Endothelial cell of hepatic sinusoid (primary cell): ENCODE measurements around the gene CCDC32.
"Not testable (repeated sequence)": the region's sequence is repeated elsewhere in the genome, so short reads cannot be mapped to it uniquely, and the experiment has no call there.

Source experiments
- in situ Hi-C: cut with HindIII; loops from 2 replicates; pipeline ENCODE4 v1.10.0; 2017; ENCODE audit warnings: low sequenced_read_pairs

Gene CCDC32, protein sequence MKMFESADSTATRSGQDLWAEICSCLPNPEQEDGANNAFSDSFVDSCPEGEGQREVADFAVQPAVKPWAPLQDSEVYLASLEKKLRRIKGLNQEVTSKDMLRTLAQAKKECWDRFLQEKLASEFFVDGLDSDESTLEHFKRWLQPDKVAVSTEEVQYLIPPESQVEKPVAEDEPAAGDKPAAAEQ

GRCh38 chr15:40564591-40565332, at the start of gene CCDC32:
TSS of gene CCDC32 (minus strand) at chr15:40565042. CDS start at chr15:40563015, 2,027 bp downstream.
- in situ Hi-C loops = loop anchor here (5.0 kb wide), 1 partner anchor 37 kb away; no protein-coding TSS in a partner anchor

DNA sequence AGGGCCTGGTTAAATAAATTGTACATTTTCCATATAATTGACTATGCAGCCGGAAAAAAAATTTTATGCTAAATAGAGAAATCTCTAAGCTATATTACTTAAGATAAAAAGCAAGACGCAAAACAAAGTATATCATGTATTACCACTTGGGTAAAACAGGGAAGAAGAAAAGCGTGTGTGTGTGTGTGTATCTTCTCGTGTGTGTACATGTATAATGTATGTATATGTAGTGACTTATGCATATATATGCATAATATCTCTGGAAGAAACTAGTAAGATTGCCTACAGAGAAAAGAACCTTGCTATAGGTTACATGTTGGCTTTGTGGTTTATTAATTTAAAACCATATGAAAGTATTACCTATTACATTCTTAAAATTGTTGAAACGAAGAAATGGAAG, 48.2 kb upstream of the CCDC32 start:
- in situ Hi-C loops = no loop called here

DNA sequence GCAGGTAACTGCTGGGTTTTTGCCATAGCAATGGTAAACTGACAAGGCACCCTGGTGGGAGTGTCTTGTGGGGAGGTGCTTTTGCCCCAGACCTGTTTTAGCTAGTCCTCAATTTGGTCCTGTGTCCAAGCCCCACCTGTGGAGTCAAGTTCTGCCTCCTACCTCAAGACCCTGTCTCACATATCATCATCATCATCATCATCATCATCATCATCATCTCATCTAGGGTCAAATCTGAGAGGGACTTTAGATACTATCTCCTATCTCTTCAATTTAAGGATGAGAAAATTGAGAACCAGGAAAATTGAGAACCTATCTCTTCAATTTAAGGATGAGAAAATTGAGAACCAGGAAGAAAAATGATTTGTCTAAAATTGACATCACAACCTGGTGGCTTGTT, 39.1 kb upstream of the CCDC32 start:
- in situ Hi-C loops = no loop called here

- in situ Hi-C loops = no loop called here
Observed at GRCh38 chr15:40600956-40601355, 36.1 kb upstream of the CCDC32 start.

DNA sequence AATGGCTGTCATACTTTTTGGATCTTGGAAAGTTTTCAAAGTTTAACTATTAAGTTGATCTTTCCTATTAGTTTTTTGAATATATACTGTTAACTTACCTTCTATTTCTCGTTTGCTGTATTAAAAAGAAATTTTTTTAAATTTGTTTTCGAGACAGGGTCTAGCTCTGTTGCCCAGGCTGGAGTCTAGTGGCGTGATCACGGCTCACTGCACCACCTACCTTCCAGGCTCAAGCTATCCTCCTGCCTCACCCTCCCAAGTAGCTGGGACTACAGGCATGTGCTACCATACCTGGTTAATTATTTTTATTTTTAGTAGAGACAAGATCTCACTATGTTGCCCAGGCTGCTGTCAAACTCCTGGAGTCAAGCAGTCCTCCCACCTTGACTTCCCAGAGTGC, 33.8 kb upstream of the CCDC32 start:
- in situ Hi-C loops = no loop called here

- in situ Hi-C loops = no loop called here
Observed at GRCh38 chr15:40598126-40598525, 33.3 kb upstream of the CCDC32 start.

GRCh38 chr15:40597024-40597423, 32.2 kb upstream of the CCDC32 start:
- in situ Hi-C loops = no loop called here

- in situ Hi-C loops = no loop called here
Observed at GRCh38 chr15:40595773-40596172, 30.9 kb upstream of the CCDC32 start.

DNA sequence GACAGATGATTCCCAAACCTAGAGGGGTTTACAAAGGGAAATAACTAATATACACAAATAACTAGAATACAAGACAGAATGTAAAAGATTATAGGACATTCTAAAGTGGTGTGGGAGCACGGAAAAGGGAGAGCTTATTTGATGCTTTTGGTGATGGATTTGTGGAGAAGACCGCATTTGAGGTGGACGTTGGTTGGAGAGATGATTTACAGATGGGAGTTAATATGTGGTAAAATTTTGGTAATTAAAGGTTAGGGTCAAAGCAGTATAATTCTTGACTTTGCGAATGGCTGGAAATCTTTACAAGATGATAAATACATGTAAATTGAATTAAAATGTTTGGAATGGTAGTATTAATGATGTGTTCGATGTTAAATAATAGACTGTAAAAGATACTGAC, 30.4 kb upstream of the CCDC32 start:
- in situ Hi-C loops = no loop called here

DNA sequence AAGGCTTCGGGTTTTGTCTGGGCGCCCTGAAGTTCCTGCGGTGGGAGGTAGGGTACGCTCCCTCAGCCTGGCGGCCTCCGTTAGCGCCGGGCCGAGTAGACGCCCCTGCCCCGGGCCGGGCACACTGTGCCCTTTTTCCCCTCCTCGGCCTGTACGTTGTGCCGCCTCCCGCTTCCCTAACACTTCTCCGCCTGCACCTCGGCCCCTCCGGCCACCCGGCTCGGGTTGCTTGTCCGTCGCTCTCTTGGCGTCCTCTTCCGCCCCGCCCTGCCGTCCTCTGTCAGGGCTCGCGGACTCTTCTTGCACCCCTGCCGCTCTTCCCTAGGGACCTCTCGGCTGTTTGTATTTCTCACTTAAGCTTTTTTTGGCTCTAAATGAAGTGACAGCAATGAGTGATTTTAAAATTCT, 29.6 kb upstream of the CCDC32 start:
- in situ Hi-C loops = no loop called here

GRCh38 chr15:40593588-40594428, 29.0 kb upstream of the CCDC32 start, which contains the start of gene KNL1:
TSS of gene KNL1 (plus strand) at chr15:40594249. CDS start at chr15:40602932, 8,683 bp downstream.
- in situ Hi-C loops = no loop called here

- in situ Hi-C loops = no loop called here
Observed at GRCh38 chr15:40593165-40593564, 28.3 kb upstream of the CCDC32 start.

DNA sequence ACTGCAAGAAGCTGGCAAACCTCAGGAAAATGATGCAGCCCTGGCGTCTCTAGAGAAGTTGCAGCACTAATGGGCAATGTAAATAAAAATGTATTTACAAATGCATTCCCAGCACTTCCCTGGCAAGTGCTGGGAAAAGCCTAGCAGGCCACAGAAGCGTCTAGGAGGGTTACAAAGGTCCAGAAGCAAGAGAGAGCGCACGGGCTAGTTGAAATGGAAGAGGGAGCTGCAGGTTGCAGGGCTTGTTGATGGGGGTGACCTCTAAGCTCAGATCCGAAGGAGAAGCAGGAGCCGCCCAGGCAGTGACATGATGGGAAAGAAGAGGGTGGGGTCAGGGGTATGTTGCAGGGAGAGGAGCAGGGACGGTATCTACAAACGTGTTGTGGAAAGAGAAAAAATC, 26.5 kb upstream of the CCDC32 start:
- in situ Hi-C loops = no loop called here

- in situ Hi-C loops = no loop called here
Observed at GRCh38 chr15:40590667-40591050, 25.8 kb upstream of the CCDC32 start.

DNA sequence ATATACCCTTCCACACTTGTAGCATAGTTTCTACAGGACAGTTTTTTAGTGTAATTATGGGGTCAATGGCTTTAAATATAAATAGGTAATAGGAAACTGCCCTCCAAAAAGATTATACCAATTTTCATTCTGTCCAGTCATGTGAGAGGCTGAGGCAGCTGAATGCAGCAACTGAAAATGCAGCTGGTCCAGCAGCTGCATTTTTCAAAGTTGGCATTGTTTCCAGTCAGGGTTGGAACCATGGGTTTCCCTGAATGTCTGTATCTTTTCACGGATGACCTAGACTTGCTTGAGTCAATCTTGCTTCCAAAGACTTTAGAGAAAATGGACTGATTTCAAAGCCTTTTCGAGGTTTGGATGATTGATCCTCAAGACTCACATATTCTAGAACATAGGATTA, 19.3 kb upstream of the CCDC32 start:
- in situ Hi-C loops = no loop called here

- in situ Hi-C loops = no loop called here
Observed at GRCh38 chr15:40582726-40583246, 17.9 kb upstream of the CCDC32 start.

DNA sequence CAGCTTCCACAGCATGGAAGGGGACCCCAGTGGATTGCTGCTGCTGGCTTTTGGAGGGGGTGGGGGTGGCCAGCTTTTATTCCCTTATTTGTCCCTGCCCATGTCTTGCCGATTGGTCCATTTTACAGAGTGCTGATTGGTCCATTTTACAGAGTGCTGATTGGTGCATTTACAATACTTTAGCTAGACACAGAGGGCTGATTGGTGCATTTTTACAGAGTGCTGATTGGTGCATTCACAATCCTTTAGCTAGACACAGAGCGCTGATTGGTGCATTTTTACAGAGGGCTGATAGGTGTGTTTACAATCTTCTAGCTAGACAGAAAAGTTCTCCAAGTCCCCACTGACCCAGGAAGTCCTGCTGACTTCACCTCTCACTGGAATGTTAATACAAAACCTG, 17.0 kb upstream of the CCDC32 start:
- in situ Hi-C loops = not testable (repeated sequence)

DNA sequence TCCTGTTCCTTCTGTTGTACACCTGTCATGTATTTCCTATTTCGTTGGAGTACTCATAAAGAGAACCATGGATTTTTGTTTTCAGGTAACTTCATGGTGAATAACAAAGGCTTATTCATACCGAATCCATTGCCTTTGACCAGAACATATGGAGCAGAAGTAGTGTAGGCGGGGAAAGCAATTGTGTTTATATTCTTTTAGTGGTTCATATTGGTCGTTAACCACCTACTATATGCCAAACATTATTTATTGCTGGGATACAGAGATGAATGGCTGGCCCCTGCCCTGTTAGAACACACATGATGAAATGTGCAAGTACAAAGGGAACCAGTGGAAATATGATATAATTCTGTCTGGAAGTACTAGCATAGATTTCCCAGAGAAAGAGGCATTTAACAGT, 14.1 kb upstream of the CCDC32 start:
- in situ Hi-C loops = no loop called here

DNA sequence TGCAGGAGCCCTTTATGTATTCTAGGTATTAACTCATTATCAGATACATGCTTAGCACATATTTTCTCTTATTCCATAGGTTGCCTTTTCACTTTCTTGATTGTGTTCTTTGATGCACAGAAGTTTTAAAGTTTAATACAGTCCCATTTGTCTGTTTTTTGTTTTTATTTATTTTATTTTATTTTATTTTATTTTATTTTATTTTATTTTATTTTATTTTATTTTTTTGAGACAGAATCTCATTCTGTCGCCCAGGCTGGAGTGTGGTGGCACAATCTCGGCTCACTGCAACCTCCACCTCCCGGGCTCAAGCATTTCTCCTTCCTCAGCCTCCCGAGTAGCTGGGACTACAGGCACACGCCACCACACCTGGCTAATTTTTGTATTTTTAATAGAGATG, 12.1 kb upstream of the CCDC32 start:
- in situ Hi-C loops = not testable (repeated sequence)

GRCh38 chr15:40575113-40575512, 10.3 kb upstream of the CCDC32 start:
- in situ Hi-C loops = no loop called here
